Mucosa of descending colon (tissue), 3 donors: Measurements from ENCODE around the gene PMEPA1. TPM values are rescaled to one million over a fixed set of nuclear protein-coding genes. Genes with fewer than 3 reads are reported as not detected.

Experiments used
- ATAC-seq: fragments of 200-7000 bp; cut with Tn5 transposase; one replicate; pipeline ENCODE4 v1.9.1; 2020; ENCODE audit warnings: mild to moderate bottlenecking, moderate library complexity
- DNase-seq, 3 donors: peaks; one replicate each; pipeline ENCODE4 v3.0.0-alpha.2; 2020
- H3K36me3 ChIP-seq: fragments of 200-600 bp; one replicate; pipeline ENCODE4 v1.8.0; 2021; ENCODE audit warnings: low read depth, mild to moderate bottlenecking
- H3K4me1 ChIP-seq: fragments of 200-600 bp; one replicate; pipeline ENCODE4 v1.8.0; 2021; ENCODE audit warnings: low read depth, mild to moderate bottlenecking
- H3K4me3 ChIP-seq: fragments of 200-600 bp; one replicate; pipeline ENCODE4 v1.8.0; 2021; ENCODE audit warnings: mild to moderate bottlenecking
- H3K9me3 ChIP-seq: fragments of 200-600 bp; one replicate; pipeline ENCODE4 v1.8.0; 2021; ENCODE audit warnings: mild to moderate bottlenecking
- CTCF ChIP-seq: fragments of 200-600 bp; IDR thresholded peaks from one replicate; pipeline ENCODE4 v1.8.0; 2022; ENCODE audit warnings: antibody characterized with exemption, mild to moderate bottlenecking
- intact Hi-C, 2 donors: fragments of 100-400 bp; cut with DNase I in 1 of 2; cut with micrococcal nuclease in 1 of 2; formaldehyde crosslinking; loops; one replicate each; pipeline versions ENCODE4 v1.11.0 to v1.11.1; 2022; cut with DNase I, micrococcal nuclease
- total RNA-seq, 3 donors: library from RNA; stranded (reverse); fragmentation: NEBNext Ultra II Directional in 2 of 3; extraction: Animal tissue kit (Norgen Biotek cat#: 25700) in 2 of 3; gene quantifications; one replicate each; pipeline versions ENCODE4 v1.2.1 to v1.2.4, GENCODE V29; 2021 to 2023
- donor health status: DM: no; HTN: no; CAD: no; lungs with moderate emphysema.
- donor health status: DM: no; HTN: no; CAD: no.
- donor health status: DM: no; HTN: yes; CAD: no.

PMEPA1 gene
- total RNA-seq, 3 donors from 2014 or later: 18.5 to 35.5 (median 23.5) TPM

GRCh38 chr20:57600320-57601210 lies 109.2 kb downstream of the PMEPA1 start:
- H3K4me3 ChIP-seq: no peak overlapping the region
- no peak for TF ChIP-seq CTCF
- no peaks in the 10 kb centered on the region for H3K36me3 ChIP-seq
- H3K9me3 ChIP-seq: no peaks in the 10 kb centered on the region
- intact Hi-C loops: no loop called here
- ATAC-seq (no peak), DNase-seq (no peak)
- H3K4me1 ChIP-seq: peaks cover 16% of the 10 kb centered on the region

- peaks cover 14% of the 10 kb centered on the region for H3K4me1 ChIP-seq
- H3K4me3 ChIP-seq: no peak overlapping the region
- no peaks in the 10 kb centered on the region for H3K9me3 ChIP-seq
- DNase-seq: peak in 1 of 3 donors; percentile 23
- no peak for TF ChIP-seq CTCF
- intact Hi-C loops: loop anchor here (2.0 to 10.0 kb wide), 3 partner anchors 224 to 610 kb away; no protein-coding TSS in a partner anchor
- no peak for ATAC-seq
- H3K36me3 ChIP-seq: no peaks in the 10 kb centered on the region
Measured at GRCh38 chr20:57598491-57598890, 111.3 kb downstream of the PMEPA1 start.

Other genes starting within 250 kb of the PMEPA1 start
- gene CTCFL, start 184.9 kb downstream of the PMEPA1 start, total RNA-seq: not detected
- 100 to 1,000 TPM; 134 to 467 (median 136) TPM for gene PCK1, start 148.9 kb downstream of the PMEPA1 start, total RNA-seq
- gene ZBP1, start 89.6 kb downstream of the PMEPA1 start, total RNA-seq: 10 to 100 TPM in 1 of 3 donors, 1 to 10 TPM in 2; 1.8 to 12.8 (median 3.6) TPM